Brain microvascular endothelial cell (primary cell): ENCODE results near the gene LDLRAD4.
"Not testable (repeated sequence)": the region's sequence is repeated elsewhere in the genome, so short reads cannot be mapped to it uniquely, and the experiment has no call there.

ENCODE experiments used
- DNase-seq: peaks from one replicate; pipeline ENCODE4 v3.0.0-alpha.2; 2020
- H3K27ac ChIP-seq: fragments of 250-450 bp; sonication (Bioruptor Pico); 2 replicates; pipeline ENCODE4 v1.5.1; 2020; ENCODE audit warnings: mild to moderate bottlenecking, moderate library complexity
- H3K27me3 ChIP-seq: fragments of 250-450 bp; sonication (Bioruptor Pico); replicated peaks from 2 replicates; pipeline ENCODE4 v1.5.1; 2020; ENCODE audit warnings: mild to moderate bottlenecking
- H3K36me3 ChIP-seq: fragments of 250-450 bp; sonication (Bioruptor Pico); replicated peaks from 2 replicates; pipeline ENCODE4 v1.5.1; 2020; ENCODE audit warnings: mild to moderate bottlenecking
- H3K4me3 ChIP-seq: 2 replicates; pipeline ENCODE4 v1.5.1; 2011; ENCODE audit warnings: low read depth, mild to moderate bottlenecking, control low read depth, low read length, moderate library complexity
- in situ Hi-C: cut with HindIII; loops from 2 replicates; pipeline ENCODE4 v1.10.0; 2017; ENCODE audit warnings: low sequenced_read_pairs, low pct_ligation_motif_present
- TF ChIP-seq, protein P1 (sequence below): IDR thresholded peaks from 2 replicates; pipeline ENCODE4 v1.5.1; 2011; ENCODE audit warnings: low read depth, mild to moderate bottlenecking, moderate library complexity, low read length, control low read depth, inconsistent platforms; ENCODE audit errors: missing control alignments

The LDLRAD4 gene

DNA sequence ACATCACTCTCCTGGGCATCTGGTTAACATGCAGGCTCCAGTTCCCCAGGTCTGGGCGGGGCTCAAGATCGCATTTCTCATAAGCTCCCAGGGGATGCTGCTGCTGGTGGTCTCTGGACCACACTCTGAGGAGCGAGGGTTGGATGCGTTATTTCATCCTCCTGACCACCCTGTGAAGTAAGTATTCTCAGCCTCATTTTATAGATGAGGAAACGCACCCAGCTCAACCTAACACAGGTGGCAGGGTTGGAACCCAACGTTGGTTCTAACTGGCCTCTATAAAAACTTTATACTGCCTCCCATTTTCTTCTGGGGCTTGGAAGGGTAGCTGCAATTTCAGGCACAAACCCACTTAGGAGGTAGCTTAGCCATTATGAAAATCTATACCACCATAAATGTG lies 387.3 kb downstream of the LDLRAD4 start:
- Histone ChIP-seq H3K36me3 (no peaks in the 10 kb centered on the region), H3K27me3 (no peaks in the 10 kb centered on the region), H3K4me3 (no peak overlapping the region), H3K27ac (no peak overlapping the region)
- in situ Hi-C loops, result no loop called here
- TF ChIP-seq, protein P1, sequence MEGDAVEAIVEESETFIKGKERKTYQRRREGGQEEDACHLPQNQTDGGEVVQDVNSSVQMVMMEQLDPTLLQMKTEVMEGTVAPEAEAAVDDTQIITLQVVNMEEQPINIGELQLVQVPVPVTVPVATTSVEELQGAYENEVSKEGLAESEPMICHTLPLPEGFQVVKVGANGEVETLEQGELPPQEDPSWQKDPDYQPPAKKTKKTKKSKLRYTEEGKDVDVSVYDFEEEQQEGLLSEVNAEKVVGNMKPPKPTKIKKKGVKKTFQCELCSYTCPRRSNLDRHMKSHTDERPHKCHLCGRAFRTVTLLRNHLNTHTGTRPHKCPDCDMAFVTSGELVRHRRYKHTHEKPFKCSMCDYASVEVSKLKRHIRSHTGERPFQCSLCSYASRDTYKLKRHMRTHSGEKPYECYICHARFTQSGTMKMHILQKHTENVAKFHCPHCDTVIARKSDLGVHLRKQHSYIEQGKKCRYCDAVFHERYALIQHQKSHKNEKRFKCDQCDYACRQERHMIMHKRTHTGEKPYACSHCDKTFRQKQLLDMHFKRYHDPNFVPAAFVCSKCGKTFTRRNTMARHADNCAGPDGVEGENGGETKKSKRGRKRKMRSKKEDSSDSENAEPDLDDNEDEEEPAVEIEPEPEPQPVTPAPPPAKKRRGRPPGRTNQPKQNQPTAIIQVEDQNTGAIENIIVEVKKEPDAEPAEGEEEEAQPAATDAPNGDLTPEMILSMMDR, result no peak
- DNase-seq, result no peak

DNA sequence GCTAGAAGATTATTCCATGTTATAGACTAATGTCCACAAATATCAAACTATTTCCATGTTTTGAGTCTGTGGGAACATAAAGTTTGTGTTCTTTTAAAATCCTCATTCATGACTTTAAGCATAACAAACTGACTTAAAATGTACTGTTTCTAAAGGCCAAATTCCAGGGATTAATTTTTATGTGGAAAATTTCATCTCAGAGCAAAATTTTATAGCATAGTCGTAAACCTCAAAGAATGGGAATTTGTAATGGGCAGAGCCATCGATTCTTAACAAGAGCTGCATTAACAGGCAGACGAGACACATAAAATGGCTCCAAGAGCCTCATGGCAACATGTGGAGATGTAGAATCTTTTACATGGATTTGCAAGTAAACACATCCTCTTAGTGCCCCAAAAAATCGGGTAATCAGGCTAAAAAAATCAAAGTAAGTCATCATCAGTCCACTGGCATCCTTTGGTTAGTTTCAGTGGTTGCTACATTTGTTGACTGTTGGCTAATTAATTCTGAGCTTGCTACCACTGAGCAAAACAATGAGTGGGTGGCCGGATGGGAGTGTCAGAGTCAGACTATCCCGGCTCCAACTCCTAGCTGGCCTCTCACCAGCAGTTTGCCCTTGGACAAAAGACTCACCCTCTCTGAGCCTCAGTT lies 388.2 kb downstream of the LDLRAD4 start:
- no peak overlapping the region for H3K4me3 ChIP-seq
- no peaks in the 10 kb centered on the region for H3K36me3 ChIP-seq
- TF ChIP-seq, protein P1, result no peak
- H3K27me3 ChIP-seq, result peaks cover 1% of the 10 kb centered on the region
- in situ Hi-C loops, result no loop called here
- no peak for DNase-seq
- no peak overlapping the region for H3K27ac ChIP-seq

DNA sequence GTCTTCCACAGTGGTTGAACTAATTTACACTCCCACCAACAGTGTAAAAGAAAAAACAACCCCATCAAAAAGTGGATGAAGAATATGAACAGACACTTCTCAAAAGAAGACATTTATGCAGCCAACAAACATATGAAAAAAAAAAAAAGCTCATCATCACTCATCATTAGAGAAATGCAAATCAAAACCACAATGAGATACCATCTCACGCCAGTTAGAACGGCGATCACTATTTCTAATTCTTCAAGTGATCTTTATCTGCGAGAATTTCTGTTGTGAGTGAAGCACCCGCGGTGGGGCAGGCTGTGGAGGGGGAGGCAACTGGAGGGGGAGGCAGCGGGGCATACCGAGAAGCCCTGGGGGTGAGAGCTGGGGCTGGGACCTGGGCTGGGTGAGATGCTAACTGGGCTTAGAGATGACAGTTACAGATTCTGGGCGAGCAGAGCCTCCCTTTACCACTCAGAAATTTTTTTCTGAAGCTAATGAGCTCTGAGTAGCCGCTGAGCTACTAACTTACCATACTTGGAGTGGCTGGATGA lies 389.5 kb downstream of the LDLRAD4 start:
- DNase-seq, H3K4me3 ChIP-seq, in situ Hi-C loops, H3K27ac ChIP-seq, H3K36me3 ChIP-seq, H3K27me3 ChIP-seq: not testable (repeated sequence)

DNA sequence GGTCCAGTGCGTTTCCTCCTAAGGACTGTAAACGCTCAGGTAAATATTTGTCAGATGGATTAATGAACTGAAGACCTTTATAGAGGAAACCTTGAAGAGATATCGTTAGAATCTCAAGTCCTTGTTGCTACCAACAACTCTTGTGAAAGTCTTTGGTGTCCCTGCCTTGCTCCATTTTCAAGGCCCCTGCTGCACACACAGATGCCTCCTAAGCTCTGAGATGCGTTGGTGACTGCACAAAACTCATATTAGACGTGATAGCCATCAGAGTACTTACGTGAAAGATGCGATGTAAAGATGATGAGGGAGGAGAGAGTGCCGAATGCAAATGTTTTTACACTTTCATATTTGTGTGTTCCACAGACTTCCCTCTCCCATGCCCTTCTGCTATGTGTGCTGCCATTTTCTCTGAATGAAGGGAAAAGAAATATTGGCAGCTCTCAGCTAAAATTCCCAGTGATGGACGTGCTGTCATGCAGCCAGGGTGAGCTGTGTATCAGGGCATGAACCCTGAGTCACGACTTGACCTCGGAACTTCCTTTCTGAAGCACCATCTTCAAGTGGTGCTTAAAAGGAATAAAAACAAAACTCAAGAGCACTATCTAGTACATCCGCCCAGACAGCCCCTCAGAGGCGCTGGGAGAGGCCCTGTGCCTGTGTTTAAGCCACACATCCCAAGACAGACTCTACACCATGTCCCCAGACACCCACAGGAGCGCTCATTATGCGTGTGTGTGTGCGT lies 390.4 kb downstream of the LDLRAD4 start:
- no peak overlapping the region for H3K4me3 ChIP-seq
- no peak for DNase-seq
- no peak overlapping the region for H3K27ac ChIP-seq
- TF ChIP-seq, protein P1, result no peak
- in situ Hi-C loops, result no loop called here
- no peaks in the 10 kb centered on the region for H3K36me3 ChIP-seq
- peaks cover 6% of the 10 kb centered on the region for H3K27me3 ChIP-seq

DNA sequence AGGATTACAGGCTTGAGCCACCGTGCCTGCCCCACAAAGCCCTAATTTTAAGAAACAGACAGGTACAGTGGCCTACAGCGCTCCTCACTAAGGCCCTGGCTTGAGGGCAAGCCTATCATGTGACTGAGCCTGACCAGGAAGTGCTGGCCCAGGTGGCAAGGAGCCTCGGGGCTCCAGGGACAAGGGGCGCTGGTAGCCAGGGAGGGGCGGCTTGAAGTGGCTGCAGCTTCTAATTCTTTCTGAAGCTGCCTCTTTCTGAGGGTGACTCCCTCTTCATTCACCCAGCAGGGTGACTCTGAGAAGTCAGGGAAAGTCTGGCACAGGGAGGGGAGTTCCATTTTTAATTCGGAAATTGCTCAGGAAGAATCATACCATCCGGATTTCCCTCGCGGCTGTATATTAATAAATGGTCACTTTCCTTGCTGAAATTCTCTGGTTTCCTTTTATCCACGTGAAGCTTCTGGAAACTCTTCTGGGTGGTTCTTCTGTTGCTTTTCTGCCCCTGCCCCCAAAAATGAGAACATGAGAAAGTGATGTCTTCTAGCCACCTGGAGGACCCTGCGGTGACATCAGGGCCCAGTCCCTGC lies 392.1 kb downstream of the LDLRAD4 start:
- in situ Hi-C loops, result no loop called here
- TF ChIP-seq, protein P1, result no peak
- Histone ChIP-seq H3K4me3 (no peak overlapping the region), H3K36me3 (no peaks in the 10 kb centered on the region), H3K27ac (no peak overlapping the region), H3K27me3 (peaks cover 6% of the 10 kb centered on the region)
- no peak for DNase-seq

DNA sequence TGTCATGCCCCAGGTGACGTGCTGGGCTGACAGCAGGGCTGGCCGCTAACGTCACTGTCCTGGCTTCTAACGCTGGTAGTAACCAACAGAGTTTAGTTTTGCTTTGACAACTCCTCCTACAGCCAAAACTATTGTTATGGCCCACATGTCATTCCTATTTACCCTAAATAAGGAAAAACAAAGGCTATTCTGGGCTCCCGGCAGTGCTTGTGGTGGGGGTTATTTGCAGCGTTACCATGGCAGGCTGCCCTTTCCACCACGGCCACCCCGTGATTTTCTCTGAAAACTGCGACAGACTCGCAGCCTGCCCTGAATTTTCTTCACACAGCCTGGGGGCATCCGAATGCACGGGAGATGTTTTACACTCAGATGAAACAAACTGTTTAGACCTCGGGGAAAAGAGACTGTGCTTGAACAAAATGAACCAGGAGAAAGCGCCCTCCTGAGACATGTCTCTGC lies 392.6 kb downstream of the LDLRAD4 start:
- Histone ChIP-seq H3K27ac (no peak overlapping the region), H3K27me3 (peaks cover 6% of the 10 kb centered on the region), H3K4me3 (peak overlapping the region; percentile 20), H3K36me3 (no peaks in the 10 kb centered on the region)
- in situ Hi-C loops, result no loop called here
- TF ChIP-seq, protein P1, result no peak
- DNase-seq, result peak; percentile 66
